ENCODE results near the gene DND1.
"Not testable (repeated sequence)": the region's sequence is repeated elsewhere in the genome, so short reads cannot be mapped to it uniquely, and the experiment has no call there.

Gene DND1

DNA sequence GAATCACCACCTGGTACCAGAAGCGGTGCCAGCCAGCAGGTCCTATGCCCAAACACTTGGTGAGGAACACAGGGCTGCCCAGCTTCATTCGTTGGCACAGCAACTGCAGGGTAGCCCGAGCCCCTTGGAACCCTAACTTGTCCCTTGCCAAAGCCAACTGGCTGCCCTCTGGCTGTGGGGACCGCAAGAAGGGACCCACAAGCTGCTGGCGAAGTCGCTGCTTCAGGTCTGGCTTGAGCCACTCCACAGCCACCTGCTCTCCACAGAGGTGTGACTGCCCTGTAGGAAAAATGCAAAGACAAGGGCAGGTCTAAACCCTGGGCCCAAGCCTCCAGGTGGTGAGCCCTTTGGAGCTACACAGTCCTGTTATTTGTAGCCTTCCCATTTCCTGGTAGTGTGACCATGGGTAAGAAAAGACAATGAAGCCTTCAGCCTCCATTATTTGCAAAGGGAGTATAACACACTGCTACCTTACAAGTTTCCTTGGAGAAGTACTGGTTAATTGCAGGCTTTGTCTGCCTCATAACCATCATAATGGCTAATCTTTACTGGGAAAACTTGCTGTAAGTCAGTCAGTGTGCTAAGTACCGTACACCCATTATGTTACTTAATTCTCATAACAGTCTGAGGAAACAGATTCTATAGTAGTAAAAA is 1.8 kb downstream of the DND1 start:
- DNase-seq, result no peak

DNA sequence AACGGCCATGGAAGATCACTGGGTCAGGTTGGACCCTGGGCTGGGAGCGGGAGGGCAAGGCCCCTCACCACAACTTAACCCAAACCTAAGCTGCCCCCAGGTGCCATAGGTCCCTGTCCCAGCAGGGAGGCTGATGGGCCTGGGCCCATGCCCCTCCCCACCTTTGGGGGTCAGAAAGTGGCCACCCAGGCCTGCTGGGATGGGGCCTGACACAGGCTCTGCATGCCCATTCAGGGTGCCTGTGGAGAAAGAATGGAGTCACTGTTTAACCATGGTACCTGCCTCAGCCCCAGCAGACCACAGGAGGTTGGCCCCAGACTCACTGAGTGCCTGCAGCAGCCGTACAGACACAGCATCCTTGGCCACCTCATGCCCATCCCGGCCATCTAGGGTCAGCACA is 2.3 kb downstream of the DND1 start:
- DNase-seq, result not testable (repeated sequence)

- peak; percentile 97 for DNase-seq
These were observed 8.8 kb downstream of the DND1 start, which contains the start of gene WDR55 for GRCh38 chr5:140664359-140665119. WDR55 (plus strand) TSS chr5:140664904; CDS start chr5:140664913, 9 bp downstream.

DNA sequence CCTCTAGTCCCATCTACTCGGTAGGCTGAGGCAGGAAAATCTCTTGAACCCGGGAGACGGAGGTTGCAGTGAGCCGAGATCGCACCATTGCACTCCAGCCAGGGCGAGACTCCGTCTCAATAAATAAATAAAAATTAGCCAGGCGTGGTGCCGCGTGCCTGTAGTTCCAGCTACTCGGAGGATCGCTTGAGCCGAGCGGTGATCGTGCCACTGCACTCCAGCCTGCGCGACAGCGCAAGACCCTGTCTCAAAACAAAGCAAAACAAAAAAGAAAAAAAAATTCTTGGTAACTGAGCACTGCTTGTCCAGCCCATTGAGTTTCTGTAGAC is 9.4 kb downstream of the DND1 start:
- DNase-seq, result no peak

GRCh38 chr5:140660371-140660770 is 13.0 kb downstream of the DND1 start:
- not testable (repeated sequence) for DNase-seq

DNA sequence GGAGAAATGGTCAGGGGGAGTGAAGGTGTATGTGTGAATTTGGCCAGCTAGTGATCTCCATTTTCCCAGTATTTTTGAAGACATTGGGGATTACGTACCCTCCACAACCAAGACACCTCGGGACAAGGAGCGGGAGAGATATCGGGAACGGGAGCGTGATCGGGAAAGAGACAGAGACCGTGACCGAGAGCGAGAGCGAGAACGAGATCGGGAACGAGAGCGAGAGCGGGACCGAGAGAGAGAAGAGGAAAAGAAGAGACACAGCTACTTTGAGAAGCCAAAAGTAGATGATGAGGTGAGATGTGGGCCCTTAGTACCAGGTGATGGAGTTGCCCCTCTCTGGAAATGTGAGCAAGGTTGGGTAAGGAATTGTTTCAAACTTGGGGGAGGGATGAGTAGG is 14.5 kb downstream of the DND1 start:
- DNase-seq, result no peak

DNA sequence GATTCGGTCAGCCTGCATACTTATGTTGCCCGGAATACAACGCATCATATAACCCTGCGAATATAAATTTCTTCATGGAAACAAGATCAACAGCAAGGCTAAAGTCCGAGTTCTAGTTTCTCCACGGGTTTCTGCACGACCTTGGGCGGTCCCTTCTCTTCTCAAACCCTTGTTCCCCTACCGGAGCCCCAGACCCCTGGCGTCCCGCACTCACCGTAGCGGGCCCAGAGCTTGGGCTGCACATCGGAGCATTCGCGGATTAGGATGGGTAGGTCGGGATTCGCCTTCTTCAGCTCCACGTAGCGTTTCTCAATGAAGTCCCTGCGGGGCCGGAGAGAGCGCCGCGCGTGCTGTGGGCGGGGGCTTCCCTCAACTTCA is 26.3 kb downstream of the DND1 start:
- no peak for DNase-seq

DNA sequence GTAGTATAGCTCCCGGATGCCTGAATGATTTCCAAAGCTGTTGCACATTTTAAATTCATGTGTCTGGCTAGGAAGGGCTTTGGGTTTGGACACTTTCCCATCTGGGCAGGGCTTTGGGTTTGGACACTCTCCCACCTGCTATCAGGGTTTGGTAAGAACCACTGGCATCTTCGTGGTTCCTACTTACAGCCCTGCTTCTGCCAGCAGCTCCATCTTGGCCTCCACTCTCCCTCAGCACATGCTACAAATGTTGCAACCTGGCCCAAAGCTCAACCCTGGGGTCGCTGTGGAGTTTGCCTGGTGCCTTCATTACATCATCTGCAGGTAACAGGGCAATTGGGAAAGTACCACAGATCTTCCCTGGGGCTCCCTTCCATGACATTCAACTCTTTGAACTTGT is 30.7 kb downstream of the DND1 start:
- DNase-seq, result no peak

GRCh38 chr5:140641716-140642115 is 31.7 kb downstream of the DND1 start:
- no peak for DNase-seq

DNA sequence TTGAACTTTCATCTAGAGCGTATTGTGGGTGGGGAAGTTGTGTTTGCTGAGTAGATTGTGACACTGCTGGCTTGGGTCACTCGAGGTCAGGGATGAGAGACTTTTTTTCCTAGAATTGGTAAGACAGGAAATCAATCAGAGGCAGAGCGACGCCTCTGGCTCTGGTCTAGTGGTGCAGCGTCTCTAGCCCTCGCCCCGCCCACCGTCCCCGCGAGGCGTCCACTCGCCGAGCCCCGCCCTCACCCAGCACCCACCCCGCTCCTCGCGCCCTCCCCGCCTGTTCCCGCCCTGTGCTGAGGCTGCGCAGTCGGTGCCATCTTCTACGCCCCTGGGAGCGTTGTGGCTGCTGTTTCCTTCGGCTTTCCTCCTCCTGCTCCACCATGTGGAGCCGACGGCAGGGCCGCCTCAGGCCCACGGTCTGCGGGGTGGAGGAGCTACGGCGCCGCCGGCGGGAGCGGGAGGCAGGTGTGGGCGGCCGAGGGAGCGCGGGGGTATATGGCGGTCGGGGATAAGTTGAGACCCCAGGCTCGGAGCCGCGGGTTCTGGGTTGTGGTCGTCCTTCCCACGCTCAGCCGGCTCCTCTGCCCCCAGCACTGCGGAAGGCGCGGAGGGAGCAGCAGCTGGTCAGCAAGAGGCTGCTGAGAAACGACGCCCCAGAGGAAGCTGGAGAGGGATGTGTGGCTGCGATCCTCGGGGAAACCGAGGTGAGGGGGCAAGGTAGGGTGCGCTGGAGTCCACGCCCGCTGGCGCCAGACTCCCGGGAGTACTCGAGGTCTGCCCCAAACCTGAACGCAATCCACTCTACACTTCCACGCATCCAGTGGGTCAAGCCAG is 34.0 kb downstream of the DND1 start, which contains the start of gene TMCO6:
Gene TMCO6 (plus strand): TSS at position 304 of the 834 bp plus-strand sequence. CDS start 77 bp downstream, at position 381.
- DNase-seq, result peak; percentile 95

GRCh38 chr5:140638898-140639147 is 34.6 kb downstream of the DND1 start:
- not testable (repeated sequence) for DNase-seq

DNA sequence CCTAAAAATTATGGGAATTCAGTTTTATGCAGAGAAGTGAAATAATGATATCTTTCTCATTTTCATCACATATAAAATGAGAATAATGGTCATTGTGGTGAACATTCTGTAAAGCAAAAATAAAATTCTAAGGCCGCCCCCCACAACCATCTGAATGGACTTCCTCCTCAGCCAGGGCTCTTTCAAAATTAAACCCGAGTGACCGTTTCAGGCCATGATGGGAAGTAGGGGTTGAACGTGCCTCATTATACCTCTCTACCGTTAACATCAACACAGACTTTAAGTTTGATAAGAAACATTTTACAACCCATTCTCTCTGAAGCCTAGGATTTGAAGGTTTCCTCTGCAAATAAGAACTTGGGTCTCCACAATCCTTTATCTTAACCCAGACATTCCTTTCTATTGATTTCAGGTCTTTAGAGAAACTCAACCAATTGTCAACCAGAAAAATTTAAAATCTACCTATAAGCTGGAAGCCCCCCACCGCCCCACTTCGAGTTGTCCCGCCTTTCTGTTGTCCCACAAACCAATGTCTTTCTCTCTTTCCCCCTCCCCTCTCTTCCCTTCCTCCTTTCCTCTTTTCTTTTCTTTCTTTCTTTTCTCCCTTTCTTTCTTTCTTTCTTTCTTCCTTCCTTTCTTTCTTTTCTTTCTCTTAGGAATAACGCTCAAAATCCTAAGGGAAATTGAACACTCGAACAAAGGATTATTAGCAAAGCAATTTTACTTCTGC is 35.8 kb downstream of the DND1 start:
- DNase-seq, result no peak

DNA sequence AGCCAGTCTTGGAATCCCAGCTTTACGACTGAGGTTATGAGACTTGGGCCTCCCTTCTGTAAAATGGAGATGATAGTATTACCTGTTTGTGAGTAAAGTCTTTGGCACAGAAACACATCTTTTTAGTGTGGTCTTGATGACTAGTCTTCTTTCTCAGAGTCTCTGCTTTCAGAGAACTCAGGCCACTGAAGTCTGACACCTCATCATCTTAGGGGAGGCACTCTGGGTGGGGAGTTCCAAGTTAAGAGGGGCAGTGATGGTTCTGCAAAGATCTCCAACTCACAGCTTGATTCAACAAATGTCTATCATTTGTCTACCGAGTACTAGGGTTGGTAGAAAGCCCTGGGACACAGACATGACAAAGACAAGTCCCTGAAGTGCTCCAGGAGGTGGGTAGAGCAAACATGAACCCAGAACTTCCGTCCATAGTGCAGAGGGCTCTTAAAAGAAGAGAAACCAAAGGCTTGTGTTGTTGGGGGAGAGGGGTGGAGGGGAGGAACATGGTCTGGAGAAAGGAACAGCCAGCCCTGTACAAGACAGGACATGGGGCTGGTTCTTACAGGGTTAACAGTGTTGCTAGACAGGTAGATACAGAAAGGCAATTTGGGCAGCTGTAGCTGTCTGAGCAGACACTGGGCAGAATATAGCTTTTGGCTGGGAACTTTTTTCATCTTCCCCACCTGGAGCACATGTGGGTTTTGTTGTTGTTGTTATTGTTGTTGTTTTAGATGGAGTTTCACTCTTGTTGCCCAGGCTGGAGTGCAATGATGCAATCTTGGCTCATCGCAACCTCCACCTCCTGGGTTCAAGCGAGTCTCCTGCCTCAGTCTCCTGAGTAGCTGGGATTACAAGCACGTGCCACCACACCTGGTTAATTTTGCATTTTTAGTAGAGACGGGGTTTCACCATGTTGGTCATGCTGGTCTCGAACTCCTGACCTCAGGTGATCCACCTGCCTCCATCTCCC is 37.8 kb downstream of the DND1 start:
- no peak for DNase-seq

GRCh38 chr5:140634103-140634502 is 39.3 kb downstream of the DND1 start:
- DNase-seq, result no peak

GRCh38 chr5:140633501-140633900 is 39.9 kb downstream of the DND1 start:
- DNase-seq, result no peak

GRCh38 chr5:140633021-140633471 is 40.3 kb downstream of the DND1 start, which contains the start of gene CD14:
CD14 (minus strand) TSS chr5:140633175; CDS start chr5:140633071, 104 bp downstream.
- no peak for DNase-seq

DNA sequence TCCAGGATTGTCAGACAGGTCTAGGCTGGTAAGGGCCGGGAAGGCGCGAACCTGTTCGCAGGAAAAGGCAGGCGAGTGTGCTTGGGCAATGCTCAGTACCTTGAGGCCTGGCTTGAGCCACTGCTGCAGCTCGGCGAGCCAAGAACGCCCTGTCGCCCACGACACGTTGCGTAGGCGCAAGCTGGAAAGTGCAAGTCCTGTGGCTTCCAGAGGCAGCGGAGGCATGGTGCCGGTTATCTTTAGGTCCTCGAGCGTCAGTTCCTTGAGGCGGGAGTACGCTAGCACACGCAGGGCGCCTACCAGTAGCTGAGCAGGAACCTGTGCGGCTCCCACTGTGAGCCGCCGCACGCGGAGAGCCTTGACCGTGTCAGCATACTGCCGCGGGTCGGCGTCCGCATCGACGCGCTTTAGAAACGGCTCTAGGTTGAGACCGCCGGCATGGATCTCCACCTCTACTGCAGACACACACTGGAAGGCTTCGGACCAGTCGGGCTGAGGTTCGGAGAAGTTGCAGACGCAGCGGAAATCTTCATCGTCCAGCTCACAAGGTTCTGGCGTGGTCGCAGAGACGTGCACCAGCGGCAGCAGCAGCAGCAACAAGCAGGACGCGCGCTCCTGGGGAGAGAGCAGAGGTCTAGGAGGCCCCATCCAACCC is 40.9 kb downstream of the DND1 start:
- peak; percentile 36 for DNase-seq

- peak; percentile 14 for DNase-seq
These were observed 41.5 kb downstream of the DND1 start for GRCh38 chr5:140631831-140632365.

GRCh38 chr5:140631036-140631417 is 42.3 kb downstream of the DND1 start:
- DNase-seq, result no peak

DNA sequence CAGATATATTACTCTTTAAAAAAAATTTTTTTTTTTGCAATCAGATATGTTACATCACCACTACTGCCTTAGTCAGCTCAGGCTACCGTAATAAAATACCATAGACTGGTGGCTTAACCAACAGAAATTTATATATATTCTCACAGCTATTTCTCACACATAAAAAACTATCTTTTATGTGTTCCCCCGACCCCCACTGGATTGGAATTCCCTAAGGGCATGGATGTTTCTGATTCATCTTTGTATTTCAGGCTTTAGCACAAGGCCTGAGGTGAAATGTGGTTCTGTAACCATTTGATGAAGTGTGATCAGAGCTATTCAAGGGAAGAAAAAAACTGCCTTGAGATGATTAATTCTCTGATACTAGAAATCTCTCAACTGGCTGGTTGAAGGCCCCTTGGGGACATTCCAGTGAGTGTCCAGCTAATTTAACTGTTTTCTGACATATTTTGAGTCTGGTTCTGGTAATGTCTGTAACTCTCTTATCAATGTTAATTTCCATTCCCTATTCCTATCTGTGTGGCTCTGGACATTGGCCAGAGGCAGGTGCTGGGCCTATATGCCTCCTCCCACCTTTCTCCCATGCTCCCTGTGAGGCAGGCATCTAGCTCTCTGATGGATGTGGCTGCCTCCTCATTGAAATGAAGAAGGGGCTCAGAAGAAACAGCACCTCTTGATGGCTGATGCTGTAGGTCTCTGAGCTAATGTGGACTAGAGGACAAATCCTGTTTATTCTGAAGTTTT is 42.9 kb downstream of the DND1 start:
- no peak for DNase-seq
